HepG2 (cell line): Measurements from ENCODE around the gene ARHGAP5. TPM values are rescaled to one million over a fixed set of nuclear protein-coding genes. Genes with fewer than 3 reads are reported as not detected.

Experiments used
- BRD4 ChIP-seq: sonication (generic); formaldehyde crosslinking; IDR thresholded peaks from 2 replicates; pipeline ENCODE4 v1.4.0; 2020; ENCODE audit warnings: missing genetic modification reagents
- CCDC6 ChIP-seq: sonication (generic); formaldehyde crosslinking; IDR thresholded peaks from 2 replicates; pipeline ENCODE4 v1.8.1; 2022; ENCODE audit warnings: mild to moderate bottlenecking, missing genetic modification reagents, moderate library complexity
- ELF1 ChIP-seq: sonication (generic); formaldehyde crosslinking; IDR thresholded peaks from 2 replicates; pipeline ENCODE4 v1.4.0; 2020; ENCODE audit warnings: missing genetic modification reagents
- HDAC2 ChIP-seq: sonication (generic); formaldehyde crosslinking; IDR thresholded peaks from 2 replicates; pipeline ENCODE4 v1.4.0; 2020; ENCODE audit warnings: missing genetic modification reagents
- HMG20B ChIP-seq: conservative IDR thresholded peaks from 2 replicates; pipeline ENCODE4 v1.6.1; 2016; ENCODE audit warnings: missing genetic modification reagents, missing compliant biosample characterization
- MEIS2 ChIP-seq: sonication (generic); formaldehyde crosslinking; IDR thresholded peaks from 2 replicates; pipeline ENCODE4 v1.9.0; 2021; ENCODE audit warnings: mild to moderate bottlenecking, missing genetic modification reagents
- RXRB ChIP-seq: IDR thresholded peaks from 2 replicates; pipeline ENCODE4 v1.6.1; 2016; ENCODE audit warnings: borderline replicate concordance, missing genetic modification reagents, missing compliant biosample characterization
- SMAD1 ChIP-seq: sonication (generic); formaldehyde crosslinking; IDR thresholded peaks from 2 replicates; pipeline ENCODE4 v1.4.0; 2020; ENCODE audit warnings: missing genetic modification reagents, low read depth, mild to moderate bottlenecking, borderline replicate concordance
- SMAD3 ChIP-seq: sonication (generic); formaldehyde crosslinking; IDR thresholded peaks from 2 replicates; pipeline ENCODE4 v1.4.0; 2020; ENCODE audit warnings: missing genetic modification reagents
- SOX13 ChIP-seq, 3 experiments: fragments of 450-650 bp in 1 of 3; sonication (generic) in 1 of 3; formaldehyde crosslinking in 1 of 3; IDR thresholded peaks in 2 of 3; conservative IDR thresholded peaks in 1 of 3; 2 replicates each; pipeline versions ENCODE4 v1.5.0 to v1.6.1; 2016 to 2020; ENCODE audit warnings: antibody characterized with exemption in 1 of 3, mild to moderate bottlenecking in 1 of 3, missing compliant biosample characterization in 1 of 3, missing genetic modification reagents in 1 of 3, moderate library complexity in 1 of 3
- ZFYVE20 ChIP-seq: sonication (generic); formaldehyde crosslinking; IDR thresholded peaks from 2 replicates; pipeline ENCODE4 v1.8.0; 2023; ENCODE audit warnings: low read depth, mild to moderate bottlenecking, moderate library complexity, missing genetic modification reagents, borderline replicate concordance
- ZNF124 ChIP-seq: sonication (generic); formaldehyde crosslinking; IDR thresholded peaks from 2 replicates; pipeline ENCODE4 v1.4.0; 2020; ENCODE audit warnings: missing genetic modification reagents
- ZNF235 ChIP-seq: sonication (generic); formaldehyde crosslinking; IDR thresholded peaks from 2 replicates; pipeline ENCODE4 v1.8.1; 2023; ENCODE audit warnings: mild to moderate bottlenecking, missing genetic modification reagents, borderline replicate concordance
- ZNF841 ChIP-seq: sonication (generic); formaldehyde crosslinking; IDR thresholded peaks from 2 replicates; pipeline ENCODE4 v1.8.1; 2023; ENCODE audit warnings: missing genetic modification reagents, borderline replicate concordance
- ZNF883 ChIP-seq: sonication (generic); formaldehyde crosslinking; IDR thresholded peaks from 2 replicates; pipeline ENCODE4 v1.5.1; 2020; ENCODE audit warnings: mild to moderate bottlenecking, missing genetic modification reagents; ENCODE audit errors: not compliant biosample characterization
- polyA plus RNA-seq, 8 experiments: library from polyadenylated mRNA; depleted of rRNA in 3 of 8; stranded (reverse) in 7 of 8; unstranded in 1 of 8; fragments of >200 nt; fragmentation: Illumina TruSeq in 4 of 8; extraction: Trizol in 4 of 8; gene quantifications; 2 replicates each; pipeline versions ENCODE4 v1.2.1 to v1.2.3, GENCODE V29; 2011 to 2016; ENCODE audit warnings: low read depth in 4 of 8, missing spikeins in 1 of 8, mixed read lengths in 1 of 8; ENCODE audit not compliant: insufficient read depth in 1 of 8
- total RNA-seq, 5 experiments: library from RNA; depleted of rRNA; stranded (reverse); fragments of >200 nt; fragmentation: Illumina TruSeq; extraction: Trizol; gene quantifications; 2 replicates each; pipeline ENCODE4 v1.2.3, GENCODE V29; 2016; ENCODE audit warnings: low read depth in 1 of 5
- TF ChIP-seq, protein P1 (sequence below): sonication (generic); formaldehyde crosslinking; IDR thresholded peaks from 2 replicates; pipeline ENCODE4 v1.4.0; 2020; ENCODE audit warnings: mild to moderate bottlenecking, missing genetic modification reagents
- TF ChIP-seq, protein P2 (sequence below): sonication (generic); formaldehyde crosslinking; IDR thresholded peaks from 2 replicates; pipeline ENCODE4 v1.9.0; 2021; ENCODE audit warnings: mild to moderate bottlenecking, missing genetic modification reagents
- TF ChIP-seq, protein P3 (sequence below), 2 experiments: fragments of 450-650 bp in 1 of 2; sonication (generic) in 1 of 2; formaldehyde crosslinking; IDR thresholded peaks; 2 replicates each; pipeline versions ENCODE4 v1.5.0 to v1.8.0; 2020 to 2022; ENCODE audit warnings: mild to moderate bottlenecking in 1 of 2, missing genetic modification reagents in 1 of 2
- TF ChIP-seq, protein P4 (sequence below): IDR thresholded peaks from 2 replicates; pipeline ENCODE4 v1.6.1; 2016

Gene ARHGAP5
- total and polyA plus RNA-seq, 2 of the 13 experiments (the other 11 are each of a cell fraction or from before 2014, with no cell fraction given), result 33.7 to 144 TPM

- TF ChIP-seq, protein P1, sequence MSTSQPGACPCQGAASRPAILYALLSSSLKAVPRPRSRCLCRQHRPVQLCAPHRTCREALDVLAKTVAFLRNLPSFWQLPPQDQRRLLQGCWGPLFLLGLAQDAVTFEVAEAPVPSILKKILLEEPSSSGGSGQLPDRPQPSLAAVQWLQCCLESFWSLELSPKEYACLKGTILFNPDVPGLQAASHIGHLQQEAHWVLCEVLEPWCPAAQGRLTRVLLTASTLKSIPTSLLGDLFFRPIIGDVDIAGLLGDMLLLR, result no peak
- no peak; the same call in 1 of the 2 replicates for TF ChIP-seq SOX13 (IDR thresholded peaks at IDR 0.05)
- TF ChIP-seq SOX13 (CRISPR knock-in tag; conservative IDR thresholded peaks at IDR 0.05 in 1 of 2, IDR thresholded peaks at IDR 0.05 in 1 of 2), result peak; percentile 24 to 41; a peak in 1 of 4 replicates
- 0 out of 2 replicates have a peak, but pooled peaks have one; percentile 29 for TF ChIP-seq CCDC6 (CRISPR knock-in tag)
- 0 out of 2 replicates have a peak, but pooled peaks have one; percentile 7 for TF ChIP-seq BRD4 (CRISPR knock-in tag)
- peak; percentile 53; the same call in 1 of the 2 replicates for TF ChIP-seq HDAC2 (CRISPR knock-in tag)
- no peak; the same call in 1 of the 2 replicates for TF ChIP-seq RXRB (CRISPR knock-in tag)
- no peak for TF ChIP-seq SMAD1 (CRISPR knock-in tag)
- TF ChIP-seq HMG20B (CRISPR knock-in tag), result 0 out of 2 replicates have a peak, but pooled peaks have one; percentile 12
- TF ChIP-seq ELF1 (CRISPR knock-in tag), result peak; percentile 17; the same call in 1 of the 2 replicates
- peak; percentile 34; the same call in 1 of the 2 replicates for TF ChIP-seq SMAD3 (CRISPR knock-in tag)
- peak; percentile 19; the same call in 1 of the 2 replicates for TF ChIP-seq ZNF124 (CRISPR knock-in tag)
- TF ChIP-seq ZNF235, result no peak
- TF ChIP-seq ZNF883, result no peak
- no peak for TF ChIP-seq ZFYVE20 (CRISPR knock-in tag)
- TF ChIP-seq, protein P2, sequence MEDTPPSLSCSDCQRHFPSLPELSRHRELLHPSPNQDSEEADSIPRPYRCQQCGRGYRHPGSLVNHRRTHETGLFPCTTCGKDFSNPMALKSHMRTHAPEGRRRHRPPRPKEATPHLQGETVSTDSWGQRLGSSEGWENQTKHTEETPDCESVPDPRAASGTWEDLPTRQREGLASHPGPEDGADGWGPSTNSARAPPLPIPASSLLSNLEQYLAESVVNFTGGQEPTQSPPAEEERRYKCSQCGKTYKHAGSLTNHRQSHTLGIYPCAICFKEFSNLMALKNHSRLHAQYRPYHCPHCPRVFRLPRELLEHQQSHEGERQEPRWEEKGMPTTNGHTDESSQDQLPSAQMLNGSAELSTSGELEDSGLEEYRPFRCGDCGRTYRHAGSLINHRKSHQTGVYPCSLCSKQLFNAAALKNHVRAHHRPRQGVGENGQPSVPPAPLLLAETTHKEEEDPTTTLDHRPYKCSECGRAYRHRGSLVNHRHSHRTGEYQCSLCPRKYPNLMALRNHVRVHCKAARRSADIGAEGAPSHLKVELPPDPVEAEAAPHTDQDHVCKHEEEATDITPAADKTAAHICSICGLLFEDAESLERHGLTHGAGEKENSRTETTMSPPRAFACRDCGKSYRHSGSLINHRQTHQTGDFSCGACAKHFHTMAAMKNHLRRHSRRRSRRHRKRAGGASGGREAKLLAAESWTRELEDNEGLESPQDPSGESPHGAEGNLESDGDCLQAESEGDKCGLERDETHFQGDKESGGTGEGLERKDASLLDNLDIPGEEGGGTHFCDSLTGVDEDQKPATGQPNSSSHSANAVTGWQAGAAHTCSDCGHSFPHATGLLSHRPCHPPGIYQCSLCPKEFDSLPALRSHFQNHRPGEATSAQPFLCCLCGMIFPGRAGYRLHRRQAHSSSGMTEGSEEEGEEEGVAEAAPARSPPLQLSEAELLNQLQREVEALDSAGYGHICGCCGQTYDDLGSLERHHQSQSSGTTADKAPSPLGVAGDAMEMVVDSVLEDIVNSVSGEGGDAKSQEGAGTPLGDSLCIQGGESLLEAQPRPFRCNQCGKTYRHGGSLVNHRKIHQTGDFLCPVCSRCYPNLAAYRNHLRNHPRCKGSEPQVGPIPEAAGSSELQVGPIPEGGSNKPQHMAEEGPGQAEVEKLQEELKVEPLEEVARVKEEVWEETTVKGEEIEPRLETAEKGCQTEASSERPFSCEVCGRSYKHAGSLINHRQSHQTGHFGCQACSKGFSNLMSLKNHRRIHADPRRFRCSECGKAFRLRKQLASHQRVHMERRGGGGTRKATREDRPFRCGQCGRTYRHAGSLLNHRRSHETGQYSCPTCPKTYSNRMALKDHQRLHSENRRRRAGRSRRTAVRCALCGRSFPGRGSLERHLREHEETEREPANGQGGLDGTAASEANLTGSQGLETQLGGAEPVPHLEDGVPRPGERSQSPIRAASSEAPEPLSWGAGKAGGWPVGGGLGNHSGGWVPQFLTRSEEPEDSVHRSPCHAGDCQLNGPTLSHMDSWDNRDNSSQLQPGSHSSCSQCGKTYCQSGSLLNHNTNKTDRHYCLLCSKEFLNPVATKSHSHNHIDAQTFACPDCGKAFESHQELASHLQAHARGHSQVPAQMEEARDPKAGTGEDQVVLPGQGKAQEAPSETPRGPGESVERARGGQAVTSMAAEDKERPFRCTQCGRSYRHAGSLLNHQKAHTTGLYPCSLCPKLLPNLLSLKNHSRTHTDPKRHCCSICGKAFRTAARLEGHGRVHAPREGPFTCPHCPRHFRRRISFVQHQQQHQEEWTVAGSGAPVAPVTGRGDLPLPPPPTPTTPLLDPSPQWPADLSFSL, result no peak
- TF ChIP-seq, protein P3, sequence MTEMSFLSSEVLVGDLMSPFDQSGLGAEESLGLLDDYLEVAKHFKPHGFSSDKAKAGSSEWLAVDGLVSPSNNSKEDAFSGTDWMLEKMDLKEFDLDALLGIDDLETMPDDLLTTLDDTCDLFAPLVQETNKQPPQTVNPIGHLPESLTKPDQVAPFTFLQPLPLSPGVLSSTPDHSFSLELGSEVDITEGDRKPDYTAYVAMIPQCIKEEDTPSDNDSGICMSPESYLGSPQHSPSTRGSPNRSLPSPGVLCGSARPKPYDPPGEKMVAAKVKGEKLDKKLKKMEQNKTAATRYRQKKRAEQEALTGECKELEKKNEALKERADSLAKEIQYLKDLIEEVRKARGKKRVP (CRISPR knock-in tag; IDR thresholded peaks at IDR 0.05), result peak in 1 of 2 experiments; percentile 25; a peak in 1 of 4 replicates
- TF ChIP-seq, protein P4, sequence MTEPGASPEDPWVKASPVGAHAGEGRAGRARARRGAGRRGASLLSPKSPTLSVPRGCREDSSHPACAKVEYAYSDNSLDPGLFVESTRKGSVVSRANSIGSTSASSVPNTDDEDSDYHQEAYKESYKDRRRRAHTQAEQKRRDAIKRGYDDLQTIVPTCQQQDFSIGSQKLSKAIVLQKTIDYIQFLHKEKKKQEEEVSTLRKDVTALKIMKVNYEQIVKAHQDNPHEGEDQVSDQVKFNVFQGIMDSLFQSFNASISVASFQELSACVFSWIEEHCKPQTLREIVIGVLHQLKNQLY (CRISPR knock-in tag), result no peak
- no peak; the same call in 1 of the 2 replicates for TF ChIP-seq ZNF841
- no peak for TF ChIP-seq MEIS2
These were observed 1.1 kb downstream of the ARHGAP5 start (continued) for GRCh38 chr14:32078023-32078857.
